GM19023 (cell line): ENCODE results near the gene BRS3.

Experiments
- ATAC-seq: cut with Tn5 transposase; IDR thresholded peaks from one replicate; pipeline ENCODE4 v1.9.1; 2021; ENCODE audit warnings: mild to moderate bottlenecking, moderate library complexity; ENCODE audit not compliant: unreplicated experiment

Gene BRS3

DNA sequence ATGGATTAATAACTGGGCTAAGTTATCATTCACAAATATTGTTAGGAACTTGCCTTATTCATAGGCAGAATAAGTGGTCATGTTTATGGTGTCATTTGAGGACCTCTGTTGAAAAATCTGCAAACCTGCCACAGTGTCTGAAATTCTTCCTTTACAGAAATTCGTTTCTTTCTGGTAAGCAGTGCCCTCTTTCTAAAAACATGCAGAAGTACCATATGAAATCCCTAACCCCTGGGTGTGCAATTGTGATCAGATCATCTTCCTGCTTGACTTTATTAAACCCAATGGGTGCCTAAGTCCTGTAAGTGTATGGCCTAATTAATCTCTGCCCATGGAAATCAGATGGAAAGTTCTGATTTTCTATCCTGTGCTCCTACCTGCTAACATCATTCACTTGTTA, 5.3 kb downstream of the BRS3 start:
- ATAC-seq: no peak

DNA sequence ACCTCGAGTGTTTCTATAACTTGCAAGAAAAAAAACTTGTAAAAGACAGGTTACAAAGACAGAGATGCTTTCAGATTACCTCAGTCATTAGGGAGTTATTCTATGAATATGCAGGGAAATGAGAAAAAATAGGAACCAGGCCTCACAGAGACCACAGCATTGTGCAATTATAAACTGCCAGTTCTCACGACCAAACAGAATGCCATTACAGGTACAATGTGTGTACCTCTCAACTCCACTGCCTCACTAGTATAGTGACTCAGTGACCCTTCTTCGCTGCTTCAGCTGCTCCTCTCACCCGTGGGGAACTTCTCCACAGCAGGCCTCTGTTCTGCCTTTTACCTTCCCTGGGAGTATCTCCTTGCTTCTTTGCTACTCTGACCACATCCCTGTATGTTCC, 7.3 kb downstream of the BRS3 start:
- ATAC-seq: no peak

DNA sequence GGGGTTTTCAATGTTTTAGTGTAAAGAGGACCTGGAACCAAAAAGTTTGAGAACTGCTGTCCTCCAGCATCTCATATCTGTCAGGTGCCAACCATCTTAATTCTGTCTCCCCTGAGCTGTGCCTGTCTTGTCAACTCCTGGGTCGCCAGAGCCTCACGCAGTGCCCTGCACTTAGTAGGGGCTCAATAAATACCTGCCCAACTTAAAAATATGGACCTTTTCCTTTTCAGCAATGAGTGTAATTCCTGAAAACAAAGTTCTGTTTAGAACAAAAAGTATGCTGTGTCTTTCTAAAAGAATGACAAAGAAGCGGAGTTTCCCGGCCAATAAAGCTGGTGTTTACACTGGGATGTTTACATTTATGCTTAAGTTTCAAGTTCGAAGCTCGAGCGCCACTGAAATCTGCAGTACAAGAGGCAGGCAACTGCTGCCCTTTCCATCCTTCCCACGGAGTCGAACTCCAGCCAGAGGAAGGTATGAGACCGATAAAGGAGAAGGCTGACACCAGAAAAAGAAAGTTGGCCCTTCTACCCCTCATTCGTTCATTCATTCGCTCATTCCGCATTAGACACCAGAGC, 8.5 kb downstream of the BRS3 start:
- no peak for ATAC-seq

DNA sequence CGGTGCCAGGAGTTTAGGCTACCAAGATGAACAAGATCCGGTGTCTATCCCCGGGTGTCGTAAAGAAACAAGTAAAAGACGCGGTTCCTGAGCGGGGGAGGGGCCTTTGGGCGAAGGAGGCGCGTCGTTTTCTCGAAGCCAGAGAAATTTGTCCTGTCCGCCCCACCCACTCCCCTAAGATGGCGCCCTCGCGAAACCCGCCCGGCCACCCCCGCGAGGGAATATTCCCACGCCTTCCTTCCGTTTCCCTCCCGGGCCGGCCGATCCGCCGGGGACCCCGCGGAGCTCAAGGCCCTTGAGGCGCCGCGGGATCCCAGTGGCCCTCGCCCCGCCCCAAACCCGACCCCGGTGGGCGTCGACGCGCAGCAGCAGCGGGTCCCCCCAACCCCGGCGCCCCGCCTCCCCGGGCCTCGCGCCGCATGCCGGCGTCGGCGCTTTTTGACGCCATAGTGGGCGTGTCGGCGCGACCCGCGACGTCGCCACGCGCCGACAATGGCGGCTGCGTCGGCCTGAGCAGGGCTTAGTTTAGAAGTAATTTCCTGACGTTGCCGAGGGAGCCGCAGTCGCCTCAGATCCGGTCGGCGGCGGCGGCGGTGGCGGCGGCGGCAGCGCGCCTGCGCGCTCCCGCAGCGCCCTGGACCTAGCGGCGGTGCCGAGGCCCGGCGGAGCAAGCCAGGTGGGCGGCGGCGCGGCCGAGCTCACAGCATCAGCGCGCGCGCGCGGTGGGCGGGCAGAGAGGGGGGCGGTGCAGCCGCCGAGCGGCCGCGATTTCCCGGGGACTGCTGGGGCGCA, 9.2 kb downstream of the BRS3 start:
- peak; percentile 78 for ATAC-seq

DNA sequence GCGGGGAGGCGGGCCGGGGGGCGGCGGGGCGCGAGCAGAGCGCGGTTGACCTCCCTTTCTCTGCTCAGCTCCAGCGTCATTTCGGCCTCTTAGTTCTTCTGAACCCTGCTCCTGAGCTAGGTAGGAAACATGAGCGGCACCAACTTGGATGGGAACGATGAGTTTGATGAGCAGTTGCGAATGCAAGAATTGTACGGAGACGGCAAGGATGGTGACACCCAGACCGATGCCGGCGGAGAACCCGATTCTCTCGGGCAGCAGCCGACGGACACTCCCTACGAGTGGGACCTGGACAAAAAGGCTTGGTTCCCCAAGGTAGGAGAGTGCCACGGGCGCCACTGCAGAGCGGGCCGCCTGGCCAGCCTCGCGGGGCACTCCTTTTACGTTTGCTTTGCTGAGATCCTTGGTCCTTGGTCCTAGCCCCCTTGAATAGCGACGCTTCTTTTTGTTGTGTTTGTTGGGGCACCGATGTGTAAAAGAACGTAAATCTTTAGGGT, 9.9 kb downstream of the BRS3 start, which contains the start of gene HTATSF1:
TSS of gene HTATSF1 (plus strand) at position 37 of the 497 bp plus-strand sequence. CDS start at position 130, 93 bp downstream.
- ATAC-seq: peak; percentile 5

DNA sequence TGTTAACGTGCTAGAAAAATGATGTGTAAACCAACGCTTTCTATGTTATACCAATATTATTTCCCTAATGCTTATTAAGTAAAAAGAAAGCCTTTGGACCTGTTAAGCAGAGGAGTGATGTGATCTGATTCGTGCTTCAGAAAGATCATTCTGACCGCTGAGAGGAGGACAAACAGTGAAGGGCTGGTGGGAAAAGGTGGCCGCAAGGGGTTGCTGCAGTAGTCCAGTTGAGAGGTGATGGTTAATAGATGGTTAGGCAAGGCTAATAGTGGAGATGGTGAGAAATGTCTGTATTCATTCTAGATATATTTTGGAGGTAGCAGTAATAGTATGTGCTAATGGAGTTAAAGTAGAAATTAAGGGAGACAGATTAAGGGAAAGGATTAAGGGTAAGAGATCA, 31.3 kb downstream of the BRS3 start:
- no peak for ATAC-seq

DNA sequence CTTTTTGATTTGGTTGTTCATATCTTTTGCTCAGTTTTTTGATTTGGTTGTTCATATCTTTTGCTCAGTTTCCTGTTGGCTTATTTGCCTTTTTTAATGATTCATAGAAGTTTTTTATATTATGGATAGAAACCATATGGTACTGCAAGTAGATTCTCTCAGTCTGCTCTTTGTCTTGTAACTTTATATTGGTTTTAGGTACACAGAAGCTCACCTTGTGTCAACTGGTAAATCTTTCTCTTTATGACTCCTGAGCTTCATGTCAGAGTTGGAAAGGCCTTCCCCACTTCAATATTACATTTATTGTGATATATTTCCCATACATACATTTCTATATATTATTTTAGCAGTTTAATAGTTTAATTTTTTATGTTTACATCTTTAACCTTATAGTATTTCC, 36.0 kb downstream of the BRS3 start:
- ATAC-seq: no peak

DNA sequence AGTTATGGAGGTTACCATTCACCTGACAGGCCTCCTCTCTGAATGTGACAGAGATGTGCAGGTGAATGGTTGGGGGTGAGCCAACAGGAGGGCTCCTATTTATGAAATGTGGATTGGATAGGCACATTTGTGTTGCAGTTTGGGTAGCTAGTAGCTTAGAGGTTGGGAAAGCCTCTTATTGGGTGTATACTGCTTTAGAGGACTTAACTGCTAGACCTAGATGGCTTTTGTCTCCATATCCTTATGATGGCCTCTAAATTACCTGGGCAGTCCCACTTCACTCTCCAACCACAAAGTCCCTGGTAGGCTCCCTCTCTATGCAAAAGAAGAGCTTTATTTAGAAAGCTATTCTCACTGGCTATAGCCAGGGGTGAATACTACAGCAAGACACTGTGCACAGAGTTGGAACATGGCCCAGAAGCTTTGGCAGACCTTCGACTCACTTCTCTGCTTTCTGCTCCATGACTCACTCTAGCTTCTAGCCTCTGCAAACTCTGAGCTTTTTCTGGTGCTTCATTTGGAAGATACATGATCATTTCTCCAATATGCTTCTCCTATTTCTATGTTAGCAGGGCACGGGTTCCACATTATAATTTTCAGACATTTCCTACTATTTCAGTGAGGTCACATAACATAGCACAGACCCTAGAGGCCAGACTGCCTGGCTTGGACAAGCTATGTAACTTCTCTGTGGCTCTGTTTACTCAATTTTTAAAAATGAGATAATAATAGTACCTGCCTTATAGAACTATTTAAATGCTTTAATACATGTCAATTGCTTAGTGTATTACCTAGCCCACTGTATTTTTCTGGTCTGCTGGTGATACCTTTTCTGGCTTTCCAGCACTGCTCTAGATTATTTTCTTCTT, 38.2 kb downstream of the BRS3 start:
- ATAC-seq: no peak

DNA sequence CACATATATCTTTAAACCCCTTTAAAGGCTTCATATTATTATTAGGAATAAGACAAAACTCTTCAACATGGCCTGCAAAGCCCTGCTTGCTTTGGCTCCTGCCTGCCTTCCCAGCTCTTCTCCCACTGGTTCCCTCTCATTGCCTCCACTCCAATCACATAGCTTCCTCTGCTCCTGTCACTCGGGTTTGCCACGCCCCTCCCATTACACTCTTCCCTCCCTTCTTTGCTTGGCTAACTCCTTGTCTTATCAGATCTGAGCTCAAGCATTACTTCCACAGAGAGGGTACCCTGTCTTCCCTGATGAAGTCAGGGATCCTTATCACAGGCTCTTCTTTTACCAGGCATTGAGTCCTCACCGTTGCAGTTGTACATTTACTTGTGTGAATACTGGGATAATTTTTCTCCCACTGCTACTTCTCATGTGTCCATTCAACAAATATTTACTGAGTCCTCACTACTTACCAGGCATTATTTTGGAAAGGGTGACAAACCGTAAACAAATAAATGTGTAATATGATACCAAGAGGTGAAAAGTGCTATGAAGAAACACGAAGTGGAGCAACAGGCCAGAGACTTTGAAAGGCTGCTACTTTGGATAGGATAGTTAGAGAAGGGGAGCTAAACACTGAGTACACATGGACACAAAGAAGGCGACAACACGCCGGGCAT, 41.0 kb downstream of the BRS3 start:
- no peak for ATAC-seq

DNA sequence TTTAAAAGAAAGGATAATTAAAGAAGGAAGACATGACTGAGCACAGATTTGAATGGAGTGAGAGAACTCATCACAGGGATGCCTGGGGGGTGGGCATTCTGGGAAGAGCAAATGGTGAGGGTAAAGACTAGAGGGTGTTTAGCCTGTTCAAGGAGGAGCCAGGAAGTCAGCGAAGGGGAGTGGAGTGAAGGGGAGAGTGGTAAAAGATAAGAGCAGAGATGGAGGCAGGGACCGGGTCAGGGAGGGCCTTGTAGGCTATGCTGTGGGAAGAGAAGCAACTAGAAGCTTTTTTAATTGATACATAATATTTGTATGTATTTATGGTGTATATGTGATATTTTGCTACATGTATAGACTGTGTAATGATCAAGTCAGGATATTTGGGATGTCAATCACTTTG, 42.0 kb downstream of the BRS3 start:
- no peak for ATAC-seq

DNA sequence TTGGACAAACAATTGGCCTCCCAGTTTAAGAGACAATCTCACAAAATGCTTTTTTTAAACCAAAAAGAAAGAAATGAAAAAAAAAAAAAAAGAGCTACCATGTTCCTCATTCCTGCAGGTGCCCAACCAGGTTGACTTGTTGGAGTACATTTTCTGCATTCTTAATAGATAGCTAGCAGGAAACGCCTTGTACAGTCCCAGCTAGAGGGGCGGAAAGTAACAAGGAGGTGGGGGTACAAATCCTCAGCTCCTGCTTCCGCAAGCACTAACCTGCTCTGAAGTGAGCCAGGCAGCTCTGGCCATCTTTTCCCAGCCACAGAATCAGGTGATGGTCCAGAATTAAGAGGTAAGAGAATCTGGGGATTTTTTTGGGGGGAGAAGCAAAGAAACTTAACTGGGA, 44.2 kb downstream of the BRS3 start, which contains the start of gene VGLL1:
TSS of gene VGLL1 (plus strand) at position 265 of the 400 bp plus-strand sequence. CDS start 3,806 bp downstream, outside the sequence.
- ATAC-seq: no peak

DNA sequence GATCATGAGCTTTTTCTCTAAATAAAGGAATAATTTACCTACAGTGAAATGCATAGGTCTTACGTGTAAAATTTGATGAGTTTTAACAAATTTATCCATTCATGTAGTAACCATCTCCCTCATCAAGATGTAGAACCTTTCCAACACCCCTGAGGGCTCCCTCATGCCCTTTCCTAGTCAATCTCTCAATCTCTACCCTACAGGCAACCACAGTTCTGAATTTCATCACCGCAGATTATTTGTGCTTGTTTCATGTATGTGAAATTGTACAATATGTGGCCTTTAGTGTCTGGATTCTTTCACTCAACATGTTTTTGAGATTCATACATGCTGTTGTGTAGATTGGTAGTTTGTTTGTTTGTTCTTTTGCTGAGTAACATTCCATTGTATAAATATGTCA, 46.4 kb downstream of the BRS3 start:
- ATAC-seq: no peak

DNA sequence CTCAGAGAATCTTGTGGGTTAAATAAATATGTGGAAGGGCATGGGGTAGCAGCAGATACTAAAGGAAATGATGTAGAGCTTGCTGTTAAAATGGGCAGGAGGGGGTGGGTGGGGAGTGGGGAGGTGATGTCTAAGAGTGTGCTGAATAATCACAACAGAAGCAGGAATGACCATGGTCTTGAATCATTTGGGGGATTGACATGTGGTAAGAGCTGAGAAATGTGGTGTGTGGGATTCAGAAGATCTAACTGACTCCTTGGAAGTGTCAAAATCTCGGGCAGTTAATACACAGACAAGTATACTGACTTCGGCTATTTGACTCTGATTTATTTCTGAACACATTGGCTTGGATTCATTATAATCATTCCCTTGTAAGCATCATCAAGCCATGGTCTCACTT, 51.1 kb downstream of the BRS3 start:
- no peak for ATAC-seq

DNA sequence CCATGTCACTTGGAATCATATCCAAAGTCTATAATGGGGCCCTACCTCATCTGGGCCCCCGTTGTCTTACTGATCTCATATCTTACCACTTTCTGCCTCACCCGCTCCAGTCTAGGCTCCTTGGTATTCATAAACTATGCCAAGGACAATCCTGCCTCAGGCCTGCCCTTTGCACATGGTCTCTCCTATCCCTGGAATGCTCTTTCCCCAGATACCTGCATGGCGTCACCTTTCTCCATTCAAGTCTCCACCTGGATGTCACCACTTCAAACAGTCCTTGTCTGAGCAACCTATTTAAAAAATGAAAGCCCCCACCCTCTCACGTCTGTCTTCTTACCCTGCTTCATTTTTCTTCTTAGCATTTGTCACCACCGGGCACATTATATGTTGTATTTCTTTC, 52.5 kb downstream of the BRS3 start:
- no peak for ATAC-seq

DNA sequence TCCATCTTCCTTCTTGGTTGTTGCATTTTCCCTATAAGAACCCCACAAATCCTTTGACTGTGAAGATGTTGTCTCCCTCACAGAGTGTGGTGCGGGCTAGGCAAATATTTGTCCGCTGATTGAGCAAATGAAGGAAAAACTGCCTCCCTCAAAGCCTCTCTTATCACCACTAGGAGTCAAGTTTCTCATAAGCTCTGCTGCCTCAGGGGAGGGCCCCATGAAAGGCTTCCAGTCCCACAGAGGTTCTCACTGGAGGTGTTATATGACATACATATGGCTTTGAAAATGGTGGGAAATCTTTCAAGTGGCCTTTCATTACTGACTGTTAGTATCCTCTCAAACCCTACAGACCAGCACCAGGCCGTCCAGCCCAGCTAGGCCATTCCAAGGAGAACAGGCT, 53.5 kb downstream of the BRS3 start:
- no peak for ATAC-seq

DNA sequence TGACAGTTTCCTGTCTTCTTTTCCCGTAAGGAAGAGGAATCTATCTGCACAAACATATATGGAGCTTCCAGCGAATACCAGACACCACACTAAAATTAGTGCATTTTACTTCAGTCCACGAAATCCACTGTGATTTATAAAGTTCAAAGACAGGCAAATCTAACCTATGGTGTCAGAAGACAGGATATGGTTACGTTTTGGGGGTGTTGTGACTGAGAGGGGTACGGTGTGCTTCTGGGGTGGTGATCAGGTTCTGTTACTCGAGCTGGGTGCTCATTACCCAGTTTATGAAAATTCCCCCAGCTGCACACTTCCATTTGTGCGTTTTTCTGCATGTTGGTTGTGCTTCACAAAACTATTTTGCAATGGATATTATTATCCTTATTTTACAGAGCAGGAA, 54.5 kb downstream of the BRS3 start:
- no peak for ATAC-seq
